GM18867 (cell line): ENCODE results near the gene EXOC6B.

Experiments
- ATAC-seq: cut with Tn5 transposase; IDR thresholded peaks from one replicate; pipeline ENCODE4 v1.9.1; 2021; ENCODE audit warnings: mild to moderate bottlenecking, moderate library complexity; ENCODE audit not compliant: unreplicated experiment

Gene EXOC6B

GRCh38 chr2:72744049-72744448, 81.8 kb downstream of the EXOC6B start:
- no peak for ATAC-seq

GRCh38 chr2:72743481-72743880, 82.4 kb downstream of the EXOC6B start:
- no peak for ATAC-seq

DNA sequence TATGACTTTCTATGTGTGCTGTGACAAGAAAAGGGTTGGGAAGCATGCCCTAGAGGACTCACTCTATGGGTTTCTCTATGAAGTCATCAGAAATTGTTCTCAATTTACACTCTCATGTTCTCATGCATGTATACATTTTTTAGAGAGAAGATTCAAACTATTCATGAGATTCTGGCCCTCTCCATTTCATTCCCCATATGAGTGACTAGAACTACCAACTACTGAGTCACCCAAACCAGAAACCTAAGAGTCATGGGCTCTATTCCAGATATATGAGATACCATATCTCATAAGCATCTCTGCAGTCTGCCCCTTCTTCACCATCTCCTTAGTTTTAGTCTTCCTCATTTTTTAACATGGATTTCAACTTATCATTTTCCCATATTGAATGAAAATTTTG, 87.7 kb downstream of the EXOC6B start:
- ATAC-seq, result no peak

DNA sequence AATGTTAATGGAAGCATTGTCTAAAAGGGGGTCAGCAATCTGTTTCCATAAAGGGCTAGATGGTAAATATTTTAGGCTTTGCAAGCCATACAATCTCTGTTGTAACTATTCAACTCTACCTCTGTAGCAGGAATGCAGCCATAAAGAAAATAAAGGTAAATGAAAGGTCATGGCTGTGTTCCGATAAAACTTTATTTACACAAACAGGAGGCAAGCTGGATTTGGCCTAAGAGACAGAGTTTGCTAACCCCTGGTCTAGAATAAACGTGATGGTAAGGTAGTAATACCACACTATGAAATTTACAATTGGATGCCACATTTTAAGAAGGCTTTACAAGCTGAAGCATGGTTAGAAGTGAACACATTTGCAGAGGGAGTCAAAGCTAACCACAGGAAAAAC, 91.4 kb downstream of the EXOC6B start:
- no peak for ATAC-seq

- ATAC-seq, result no peak
Observed at GRCh38 chr2:72731116-72731515, 94.7 kb downstream of the EXOC6B start.

DNA sequence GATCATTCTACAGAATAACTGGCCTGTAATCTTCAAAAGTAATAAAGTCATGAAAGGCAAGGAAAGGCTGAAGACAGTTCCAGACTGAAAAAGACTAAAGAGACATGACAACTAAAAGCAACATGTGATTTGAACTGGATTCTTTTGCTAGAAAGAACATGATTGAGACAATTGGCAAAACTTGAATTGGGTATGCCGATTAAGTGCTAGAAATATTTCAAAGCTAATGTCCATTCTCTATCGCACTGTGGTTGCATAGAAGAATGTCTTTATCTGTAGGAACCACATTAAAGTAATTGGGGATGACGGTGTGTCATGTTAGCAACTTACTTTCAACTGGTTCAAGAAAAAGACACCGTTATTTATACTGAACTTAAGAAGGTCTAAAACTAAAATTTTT, 98.5 kb downstream of the EXOC6B start:
- no peak for ATAC-seq

DNA sequence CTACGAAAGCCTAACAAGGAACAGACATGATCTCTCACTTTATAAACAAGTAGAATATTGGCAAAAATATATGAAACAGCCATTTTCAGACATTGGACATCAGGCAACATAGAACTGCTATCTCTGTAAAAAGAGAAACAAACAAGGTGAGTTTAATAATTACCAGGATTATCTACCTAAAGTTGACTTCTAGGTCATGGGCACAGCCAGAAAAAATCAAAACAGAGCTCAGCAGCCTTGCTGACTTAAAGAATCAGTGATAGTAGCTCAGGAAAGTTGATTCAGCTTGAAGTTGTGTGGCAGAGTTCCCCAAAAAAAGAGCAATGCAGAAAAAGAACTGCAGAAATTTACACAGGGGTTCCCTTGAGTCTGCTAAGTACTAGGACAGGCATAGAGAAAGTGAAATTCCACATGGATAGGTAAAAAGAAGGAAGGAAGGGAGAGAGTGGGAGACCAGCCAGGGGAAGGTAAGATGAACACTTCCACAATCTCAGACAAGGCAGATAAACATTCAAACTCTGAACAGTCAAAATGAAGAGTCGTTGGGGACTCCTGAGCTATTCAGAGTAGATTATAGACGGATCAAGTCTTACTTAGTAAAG, 102.0 kb downstream of the EXOC6B start:
- ATAC-seq, result no peak

DNA sequence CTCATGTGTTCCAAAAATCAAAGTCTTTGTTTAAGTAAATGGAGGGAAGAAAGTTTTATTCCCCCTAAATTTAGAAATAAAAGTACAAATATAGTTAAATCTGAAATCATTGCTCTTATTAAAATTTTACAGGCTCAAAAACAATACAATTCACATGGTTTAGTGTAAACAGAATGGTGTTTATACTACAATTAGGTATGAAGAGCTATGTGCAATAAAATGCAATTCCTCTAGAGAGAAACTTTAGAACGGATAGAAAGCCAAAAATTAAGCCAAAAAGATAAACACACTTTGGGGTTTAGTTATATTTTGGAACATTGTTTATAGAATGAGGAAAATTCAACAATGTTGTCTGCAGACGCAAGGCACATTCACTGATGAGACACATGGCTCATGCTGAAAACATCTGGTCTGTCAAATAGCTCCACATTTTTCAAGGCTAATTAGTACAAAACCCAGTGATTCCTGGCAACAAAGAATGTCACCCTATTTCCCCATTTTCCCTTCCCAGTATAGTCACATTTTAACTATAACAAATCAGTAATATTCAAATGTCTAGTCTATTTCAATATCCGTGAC, 103.3 kb downstream of the EXOC6B start:
- ATAC-seq, result no peak

GRCh38 chr2:72719416-72719815, 106.4 kb downstream of the EXOC6B start:
- ATAC-seq, result no peak

- ATAC-seq, result no peak
Observed at GRCh38 chr2:72718876-72719275, 107.0 kb downstream of the EXOC6B start.

- ATAC-seq, result no peak
Observed at GRCh38 chr2:72716601-72717000, 109.2 kb downstream of the EXOC6B start.

- no peak for ATAC-seq
Observed at GRCh38 chr2:72713857-72714256, 112.0 kb downstream of the EXOC6B start.

GRCh38 chr2:72712977-72713376, 112.9 kb downstream of the EXOC6B start:
- ATAC-seq, result no peak

DNA sequence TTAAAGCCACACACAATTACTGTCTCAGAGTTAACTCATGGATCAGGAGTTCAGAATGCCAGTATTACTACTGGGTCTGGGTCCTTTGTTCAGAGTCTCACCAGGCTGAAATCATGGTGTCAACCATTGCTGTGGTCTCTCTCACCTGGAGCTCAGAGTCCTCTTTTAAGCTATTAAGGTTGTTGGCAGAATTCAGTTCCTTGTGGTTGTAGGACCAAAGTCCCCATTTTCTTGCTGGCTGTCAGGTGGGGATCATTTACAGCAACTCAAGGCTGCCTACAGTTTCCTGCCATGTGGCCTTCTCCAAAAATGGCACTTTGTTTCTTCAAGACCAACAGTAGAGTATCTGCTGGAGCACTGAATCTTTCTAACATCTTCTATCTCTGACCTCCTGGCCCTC, 113.5 kb downstream of the EXOC6B start:
- no peak for ATAC-seq

DNA sequence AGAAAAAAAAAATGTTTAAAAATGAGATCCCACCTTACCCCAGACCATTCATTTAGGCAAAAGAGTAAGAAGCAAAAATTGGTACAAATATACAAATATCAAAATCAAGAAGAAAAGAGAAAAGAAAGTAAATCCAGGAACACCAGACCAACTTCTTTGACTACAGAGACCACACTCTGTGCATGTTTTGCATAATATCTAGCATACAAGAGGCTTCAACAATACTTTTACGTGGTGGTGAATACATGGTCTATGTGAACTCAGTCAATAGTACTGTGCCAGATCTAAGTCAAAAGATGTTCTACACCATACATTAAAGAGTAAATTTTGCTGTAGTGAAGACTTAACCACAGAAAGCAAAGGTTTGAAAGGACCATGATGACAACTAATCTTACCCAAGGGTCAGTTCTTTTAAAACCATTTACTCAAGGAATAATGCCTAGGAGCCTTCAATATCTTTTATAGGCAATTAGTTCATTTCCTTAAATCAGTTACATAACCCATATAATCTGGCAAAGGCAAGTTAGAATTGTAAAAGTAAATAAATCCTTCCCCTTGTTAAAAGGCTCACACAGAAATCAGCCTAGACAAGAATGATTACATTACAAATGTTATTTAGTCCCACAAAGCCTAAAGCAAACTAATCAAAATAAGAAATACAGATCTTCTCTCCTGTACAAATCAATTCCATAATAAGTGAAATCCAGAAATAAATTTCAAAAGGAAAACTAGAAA, 115.2 kb downstream of the EXOC6B start:
- no peak for ATAC-seq

DNA sequence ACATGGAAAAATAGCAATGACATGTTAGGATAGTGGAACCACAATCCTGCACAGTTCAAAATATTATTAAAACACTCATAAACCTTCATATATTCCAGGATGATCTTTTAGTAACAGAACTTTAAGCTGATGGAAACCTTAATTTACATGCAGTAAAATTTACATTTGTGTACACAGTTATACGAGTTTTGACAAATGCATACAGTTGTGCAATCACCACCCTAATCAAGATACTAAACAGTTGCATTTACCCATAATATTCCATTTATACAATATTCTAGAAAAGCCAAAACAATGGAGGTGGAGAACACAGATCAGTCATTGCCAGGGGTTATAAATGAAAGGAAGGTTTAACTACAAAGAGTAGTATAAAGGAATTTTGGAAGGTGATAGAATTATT, 117.6 kb downstream of the EXOC6B start:
- no peak for ATAC-seq

DNA sequence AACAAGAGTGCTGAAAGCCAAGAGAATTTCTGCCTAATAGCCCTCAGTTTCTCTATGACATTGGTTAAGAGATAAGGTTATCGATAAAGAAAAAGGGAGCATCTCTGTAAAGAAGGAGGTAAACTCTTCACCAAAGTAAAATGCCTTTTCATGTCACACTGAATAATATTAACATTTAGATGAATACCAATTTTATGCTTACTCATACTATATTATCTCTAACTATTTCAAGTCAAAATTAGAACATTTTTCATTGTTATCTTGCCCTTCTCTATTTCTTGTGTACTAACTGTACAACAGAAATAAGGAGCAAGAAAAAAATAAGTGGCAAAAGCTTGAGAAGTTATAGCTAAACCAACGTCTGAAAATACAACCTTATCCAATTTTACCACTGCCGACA, 127.5 kb downstream of the EXOC6B start:
- no peak for ATAC-seq

DNA sequence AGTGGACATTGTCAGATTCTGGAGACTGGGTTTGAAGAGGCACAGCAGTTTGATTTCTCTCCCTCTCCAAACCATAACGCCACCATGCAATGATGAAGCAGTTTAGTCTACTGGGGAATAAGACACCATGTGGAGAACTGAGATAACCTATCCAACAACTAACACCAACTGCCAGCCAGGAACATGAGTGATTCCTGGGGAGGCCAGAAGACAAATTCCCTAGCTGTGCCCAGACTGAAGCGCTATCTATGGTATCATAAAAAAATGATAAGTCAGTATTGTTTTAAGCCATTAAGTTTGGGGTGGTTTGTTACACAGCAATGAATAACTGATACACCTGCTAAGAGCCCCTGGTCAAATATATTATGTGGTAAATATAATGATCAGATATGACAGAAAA, 129.3 kb downstream of the EXOC6B start:
- ATAC-seq, result no peak

DNA sequence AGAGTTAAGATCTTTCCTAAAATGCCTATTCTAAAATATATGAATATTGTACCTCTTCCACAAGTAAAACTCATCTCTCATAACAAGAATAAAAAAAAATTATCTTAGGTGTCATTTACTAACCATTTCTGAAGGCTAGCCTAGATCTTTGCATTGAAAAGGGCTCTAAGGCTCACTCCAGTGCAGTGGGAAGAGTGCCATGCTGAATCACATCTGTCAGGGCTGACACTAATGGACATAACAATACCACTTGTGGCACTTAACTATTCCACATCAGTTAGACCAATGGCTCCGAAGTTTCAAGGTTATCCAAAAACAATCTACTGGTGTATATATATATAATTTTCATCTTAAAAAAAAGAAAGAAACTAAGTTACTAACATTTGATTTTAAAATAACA, 130.2 kb downstream of the EXOC6B start:
- ATAC-seq, result no peak

- no peak for ATAC-seq
Observed at GRCh38 chr2:72694715-72695496, 130.9 kb downstream of the EXOC6B start.

DNA sequence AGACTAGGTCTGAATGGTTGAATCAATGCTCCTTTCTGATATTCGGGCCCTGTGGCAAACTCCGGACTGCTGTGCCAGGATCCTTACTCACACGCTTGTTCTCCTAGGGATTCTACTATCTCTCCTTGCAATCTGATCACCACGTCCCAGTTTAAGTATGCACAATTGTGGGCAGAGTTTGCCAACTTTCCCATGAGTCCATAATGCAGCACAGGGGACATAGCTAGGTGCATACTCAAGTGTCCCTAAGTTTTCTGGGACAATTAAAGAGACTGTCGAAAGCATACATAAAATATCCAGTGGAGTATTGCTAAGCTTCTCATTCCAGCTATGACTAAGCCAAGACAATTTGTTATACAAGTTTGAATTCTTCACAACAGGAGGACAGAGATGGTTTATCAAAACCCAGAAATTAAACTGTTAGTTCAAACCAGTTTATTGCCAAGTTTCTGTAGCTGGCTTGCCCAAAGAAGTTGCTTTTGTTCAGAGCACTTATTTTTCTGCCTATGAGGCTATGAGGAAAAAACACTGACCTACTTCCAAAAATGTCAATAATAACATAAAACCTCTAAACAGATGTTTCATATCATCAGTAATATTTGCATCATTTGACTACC, 136.1 kb downstream of the EXOC6B start:
- ATAC-seq, result no peak
